ENCODE data around the gene FAM234B.
"Not testable (repeated sequence)": the region's sequence is repeated elsewhere in the genome, so short reads cannot be mapped to it uniquely, and the experiment has no call there.

Gene FAM234B

DNA sequence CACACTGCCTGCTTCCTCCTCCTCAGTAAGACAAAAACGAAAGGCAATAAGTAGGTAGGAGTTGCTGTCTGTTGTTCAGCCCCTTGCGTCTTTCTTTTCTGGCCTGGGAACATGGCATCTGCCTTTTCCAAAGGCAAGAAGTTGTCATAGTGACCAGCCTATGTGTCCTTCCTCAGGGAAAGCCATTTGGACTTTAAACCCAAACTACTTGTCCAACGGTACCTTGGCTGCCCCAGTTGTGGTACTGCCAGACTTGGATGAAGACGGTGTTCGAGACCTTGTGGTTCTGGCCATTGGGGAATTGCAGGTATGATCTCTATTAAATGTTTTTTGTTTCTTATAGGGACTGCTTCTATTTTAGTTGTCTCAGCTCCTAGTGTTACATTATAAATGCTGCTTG is 18.5 kb downstream of the FAM234B start:
- no peak for DNase-seq

DNA sequence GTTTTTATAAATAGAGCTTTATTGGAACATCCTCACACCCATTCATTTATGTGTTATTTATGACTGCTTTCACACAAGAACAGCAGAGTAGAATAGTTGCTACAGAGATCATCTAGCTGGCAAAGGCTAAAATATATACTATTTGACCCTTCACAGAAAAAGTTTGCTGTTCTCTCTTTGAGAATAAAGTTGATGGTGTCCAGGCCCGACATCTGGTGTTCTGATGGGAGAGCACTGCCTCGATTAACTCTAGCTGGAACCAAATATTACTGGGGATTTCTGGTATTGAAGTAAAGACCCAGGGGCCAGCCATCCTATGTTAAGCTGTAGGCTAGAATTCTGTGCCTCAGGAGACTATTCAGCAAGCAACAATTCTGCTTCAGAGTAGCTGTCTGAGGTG is 21.8 kb downstream of the FAM234B start:
- DNase-seq = no peak

DNA sequence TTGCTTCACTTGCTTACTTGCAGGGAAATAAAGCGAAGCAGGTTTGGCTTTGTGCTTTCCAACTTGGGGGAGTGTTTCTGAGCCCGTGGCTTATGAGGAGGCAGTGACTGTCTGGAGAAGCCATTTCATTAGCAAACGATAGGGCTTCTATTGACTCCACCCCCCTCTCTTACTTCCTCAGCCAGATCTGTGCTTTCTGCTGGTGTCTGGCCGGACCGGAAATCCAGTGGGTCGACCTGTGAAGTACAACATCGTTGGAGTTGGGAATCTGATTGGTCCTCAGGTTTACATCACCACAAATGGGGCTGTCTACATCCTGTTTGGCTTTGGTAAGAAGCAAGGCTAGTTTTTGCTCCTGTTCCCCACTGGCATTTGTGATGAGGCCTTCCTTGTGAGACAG is 22.3 kb downstream of the FAM234B start:
- DNase-seq = no peak

DNA sequence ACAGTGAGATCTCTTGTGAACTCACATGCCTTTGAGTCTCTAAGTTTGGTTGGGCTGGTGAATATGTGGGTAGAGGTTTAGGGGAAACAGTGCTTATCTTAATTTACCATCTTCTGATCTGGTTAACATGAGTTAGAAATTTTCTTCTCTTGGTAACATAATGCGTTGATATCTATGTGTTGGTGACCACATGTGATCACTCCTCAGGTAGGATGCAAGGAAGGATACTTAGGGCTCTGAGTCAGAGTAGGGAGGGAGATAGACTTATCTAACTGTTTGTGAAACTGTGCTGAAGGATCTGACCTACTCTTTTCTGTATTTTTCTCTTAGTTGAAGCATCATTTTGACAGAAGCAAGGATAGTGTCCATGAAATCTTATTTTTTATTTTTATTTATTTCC is 23.1 kb downstream of the FAM234B start:
- DNase-seq = no peak

DNA sequence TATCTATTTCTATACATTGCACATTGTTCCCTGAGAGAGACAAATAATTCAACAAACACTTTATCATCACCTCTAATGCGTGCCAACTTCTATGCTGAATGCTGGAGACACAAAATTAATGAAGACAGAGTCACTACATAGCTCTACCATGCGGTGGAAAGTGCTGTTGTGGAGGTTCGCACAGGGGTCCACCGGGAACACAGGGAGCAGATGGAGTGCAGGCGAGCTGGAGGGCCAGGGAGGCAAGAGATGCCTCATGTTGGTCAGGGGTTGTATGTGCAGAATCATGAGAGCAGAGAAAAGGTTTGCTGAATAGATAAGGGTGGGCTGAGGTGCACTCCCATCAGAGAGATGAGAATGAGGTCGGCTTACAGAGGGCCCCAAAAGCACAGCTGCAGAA is 25.2 kb downstream of the FAM234B start:
- DNase-seq = no peak

DNA sequence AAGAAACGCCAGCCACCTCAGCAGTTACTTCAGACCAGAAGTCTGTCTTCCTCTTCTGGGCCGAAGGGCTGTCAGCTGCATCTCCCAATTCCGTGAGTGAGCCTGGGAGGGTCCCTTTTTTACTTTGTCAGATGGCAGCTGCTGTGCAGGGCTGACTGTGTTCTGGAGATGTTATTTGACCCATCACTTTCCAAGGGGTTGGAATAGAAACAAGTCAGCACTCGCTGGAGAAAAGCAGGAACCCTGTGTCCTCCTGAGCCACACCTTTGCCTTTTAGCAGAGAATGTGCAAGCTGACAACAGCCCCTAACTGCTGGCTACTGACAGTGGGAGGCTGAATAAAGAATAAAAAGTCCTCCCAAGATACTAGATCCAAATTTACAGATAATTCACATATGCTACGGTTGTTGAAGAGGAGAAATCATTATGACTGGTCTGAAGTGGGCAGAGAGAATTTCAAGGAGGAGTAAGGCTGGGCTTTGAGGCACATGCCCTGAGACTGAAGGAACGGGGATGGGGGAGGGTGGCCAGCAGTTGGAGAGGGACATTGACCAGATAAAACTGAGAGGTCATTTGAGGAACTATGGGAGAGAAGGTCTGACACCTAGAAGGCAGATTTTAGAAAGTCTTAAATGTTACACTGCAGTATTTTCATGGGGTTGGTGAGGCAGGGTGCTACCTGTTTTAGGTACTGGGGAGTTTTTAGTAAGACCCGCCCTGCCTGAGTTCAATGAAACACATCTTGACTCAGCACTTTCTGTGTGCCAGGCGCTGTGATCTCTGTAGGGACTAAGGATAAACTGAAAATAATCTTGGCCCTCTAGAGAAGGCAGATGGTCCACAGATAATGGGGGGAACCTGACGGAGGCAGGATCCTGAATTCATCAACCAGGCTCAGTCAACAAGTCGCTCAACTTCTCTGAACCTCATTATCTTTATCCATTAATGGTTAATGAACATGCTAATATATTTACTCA is 27.4 kb downstream of the FAM234B start:
- no peak for DNase-seq

DNA sequence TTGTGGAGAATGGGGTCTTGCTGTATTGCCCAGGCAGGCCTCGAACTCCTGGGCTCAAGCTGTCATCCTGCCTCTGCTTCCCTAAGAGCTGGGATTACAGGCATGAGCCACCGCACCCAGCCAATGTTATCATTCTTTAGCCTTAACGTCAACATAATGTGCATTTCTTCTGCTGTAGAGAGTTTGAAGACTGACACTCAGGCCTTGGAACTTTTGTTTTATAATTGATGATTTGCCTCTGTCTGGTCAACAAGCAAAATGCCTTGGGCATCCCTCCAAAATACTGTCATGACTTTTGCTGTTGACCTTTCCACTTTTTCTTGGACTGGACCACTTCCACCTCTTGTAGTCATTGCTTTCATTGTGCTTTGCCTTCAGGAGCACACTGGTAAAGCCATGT is 29.0 kb downstream of the FAM234B start:
- DNase-seq = no peak

DNA sequence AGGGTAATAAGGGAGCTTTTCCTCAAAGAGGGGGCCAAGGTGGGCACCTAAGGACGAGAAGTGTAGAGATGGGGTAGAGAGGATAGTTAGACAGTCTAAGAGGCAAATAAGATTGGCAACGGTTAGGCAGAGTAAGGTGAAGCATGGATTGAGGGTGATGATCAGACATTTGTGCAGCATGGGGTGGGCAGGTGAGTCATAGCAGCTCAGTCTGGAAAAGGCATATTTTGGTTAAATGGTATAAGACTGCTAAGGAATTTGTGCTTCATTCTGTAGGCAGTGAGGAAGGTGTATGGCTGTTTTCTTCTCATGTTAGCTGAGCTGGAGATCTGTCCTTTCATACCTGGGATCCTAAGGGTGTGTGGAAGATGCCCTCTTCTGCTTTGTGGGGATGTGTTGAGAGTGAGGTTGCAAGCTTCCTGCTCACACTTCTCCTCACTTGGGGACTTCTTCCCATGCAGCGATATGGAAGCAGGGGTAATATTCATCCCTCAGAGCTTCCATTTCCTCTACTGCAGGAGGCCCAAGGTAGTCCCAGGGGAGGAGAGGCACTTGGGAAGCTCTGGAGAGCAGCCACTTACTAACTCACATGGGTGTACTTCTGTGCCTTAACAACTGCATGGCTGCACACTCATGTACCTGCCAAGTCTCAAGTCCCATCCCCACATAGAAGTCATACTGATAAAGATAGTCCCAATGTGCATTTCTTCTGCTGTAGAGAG is 30.4 kb downstream of the FAM234B start:
- DNase-seq = peak; percentile 46

DNA sequence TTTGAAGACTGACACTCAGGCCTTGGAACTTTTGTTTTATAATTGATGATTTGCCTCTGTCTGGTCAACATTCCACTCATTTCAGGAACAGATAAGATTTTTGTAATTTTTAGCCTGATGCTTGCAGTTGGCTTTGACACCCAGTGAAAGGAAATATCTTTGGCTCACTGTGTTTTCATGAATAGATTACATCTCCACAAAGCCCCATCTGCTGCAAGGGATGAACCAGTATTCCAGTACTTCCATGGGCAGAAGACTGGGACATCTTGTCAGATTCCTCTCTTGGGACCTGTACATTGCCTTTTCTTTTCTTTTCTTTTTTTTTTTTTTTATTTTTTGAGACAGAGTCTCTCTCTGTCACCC is 30.9 kb downstream of the FAM234B start:
- DNase-seq = peak; percentile 53

DNA sequence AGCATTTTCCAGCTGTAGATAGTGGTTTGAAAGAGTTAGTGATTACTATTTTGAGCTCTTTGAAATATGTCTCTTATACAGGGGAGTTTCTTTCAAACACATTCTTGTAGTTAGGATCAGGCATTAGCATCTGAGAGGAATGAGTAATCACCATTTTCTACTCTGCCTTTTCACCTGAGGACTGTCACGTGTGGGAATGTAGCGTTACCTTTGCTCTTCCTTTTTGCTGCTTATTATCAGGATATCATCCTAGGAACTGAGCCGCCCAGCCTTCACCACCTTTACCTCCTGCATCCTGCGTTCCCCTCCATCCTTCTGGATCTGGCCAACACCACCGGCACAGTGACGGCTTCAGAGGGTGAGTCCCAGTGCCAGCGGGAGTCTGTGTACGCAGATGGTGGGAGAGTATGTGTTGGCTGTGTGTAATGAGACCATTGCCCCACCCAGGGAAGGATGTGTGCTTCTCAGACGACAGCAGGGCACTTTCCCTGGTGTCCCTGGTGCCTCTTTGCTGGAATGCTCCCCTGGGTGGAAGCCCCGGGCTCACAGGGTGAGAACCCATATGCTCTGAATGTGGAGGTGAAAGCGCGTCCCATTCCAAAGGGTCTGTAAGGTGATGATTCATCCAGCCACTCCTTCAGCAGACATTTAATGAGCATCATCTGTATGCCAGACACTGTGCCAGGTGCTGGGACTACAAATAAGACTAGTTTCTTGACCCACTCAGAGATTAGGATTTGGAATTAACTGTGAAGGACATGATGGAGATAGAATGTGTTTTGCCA is 31.8 kb downstream of the FAM234B start:
- DNase-seq = no peak

DNA sequence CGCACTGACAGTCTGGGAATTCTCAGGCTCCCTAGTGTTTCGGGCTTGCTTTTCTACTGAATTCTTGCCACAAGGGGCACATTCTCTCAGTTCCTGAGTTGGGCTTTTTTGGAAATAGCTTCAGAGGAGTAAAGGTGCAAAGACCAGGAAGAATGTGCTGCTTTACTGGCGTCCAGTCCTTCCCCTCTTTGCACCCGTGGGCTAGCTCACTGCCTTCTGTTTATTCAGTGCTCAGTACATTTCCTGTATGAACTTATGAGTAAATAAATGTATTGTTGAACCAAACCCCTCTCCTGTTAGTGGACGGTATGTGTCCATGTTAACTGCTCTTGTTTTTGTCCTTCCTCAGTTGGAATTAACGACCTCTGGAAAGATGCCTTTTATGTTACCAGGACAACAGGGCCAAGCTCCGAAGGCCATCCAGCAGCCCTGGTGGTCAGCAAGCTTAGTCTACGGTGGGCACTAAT is 35.3 kb downstream of the FAM234B start:
- DNase-seq = no peak

DNA sequence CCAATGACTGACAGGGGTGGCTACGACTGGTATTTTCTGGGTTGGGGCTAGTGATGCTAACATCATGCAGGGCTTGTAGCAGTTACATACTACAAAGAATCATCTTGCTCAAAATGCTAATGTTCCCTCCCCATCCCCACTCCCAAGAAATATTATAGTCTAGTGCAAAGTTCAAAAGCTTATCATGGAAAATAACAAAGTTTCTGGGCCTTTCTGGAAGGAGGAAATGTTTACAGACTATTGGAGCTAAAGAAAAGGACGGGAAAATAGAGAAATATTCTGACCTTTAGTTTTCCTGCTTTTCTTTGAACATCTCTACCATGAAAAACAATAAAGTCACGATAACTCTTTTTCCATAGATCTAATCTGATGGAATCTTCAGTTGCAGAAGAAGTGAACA is 36.1 kb downstream of the FAM234B start:
- no peak for DNase-seq

DNA sequence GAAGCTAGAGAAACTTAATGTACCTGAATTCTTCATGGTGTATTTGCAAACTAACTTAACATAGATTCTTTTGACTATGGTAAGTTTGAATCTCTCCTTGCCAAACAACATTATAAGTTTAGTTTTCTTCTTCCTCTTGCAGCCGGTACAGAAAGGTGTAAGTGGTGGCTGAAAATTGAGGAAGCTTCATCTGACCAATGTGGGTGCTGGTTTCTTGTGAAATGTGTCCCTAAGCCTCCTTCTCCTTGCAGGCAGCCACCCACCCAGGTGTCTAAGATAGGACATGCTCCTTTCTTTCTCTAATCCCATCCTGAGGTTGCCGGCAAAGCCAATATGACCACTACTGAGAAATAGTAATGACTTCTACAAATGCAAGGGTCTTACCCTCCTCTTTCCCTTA is 38.7 kb downstream of the FAM234B start:
- no peak for DNase-seq

DNA sequence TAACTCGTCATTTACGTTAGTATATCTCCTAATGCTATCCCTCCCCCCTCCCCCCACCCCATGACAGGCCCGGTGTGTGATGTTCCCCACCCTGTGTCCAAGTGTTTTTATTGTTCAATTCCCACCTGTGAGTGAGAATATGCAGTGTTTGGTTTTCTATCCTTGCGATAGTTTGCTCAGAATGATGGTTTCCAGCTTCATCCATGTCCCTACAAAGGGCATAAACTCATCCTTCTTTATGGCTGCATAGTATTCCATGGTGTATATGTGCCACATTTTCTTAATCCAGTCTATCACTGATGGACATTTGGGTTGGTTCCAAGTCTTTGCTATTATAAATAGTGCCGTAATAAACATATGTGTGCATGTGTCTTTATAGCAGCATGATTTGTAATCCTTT is 39.5 kb downstream of the FAM234B start:
- DNase-seq = not testable (repeated sequence)

DNA sequence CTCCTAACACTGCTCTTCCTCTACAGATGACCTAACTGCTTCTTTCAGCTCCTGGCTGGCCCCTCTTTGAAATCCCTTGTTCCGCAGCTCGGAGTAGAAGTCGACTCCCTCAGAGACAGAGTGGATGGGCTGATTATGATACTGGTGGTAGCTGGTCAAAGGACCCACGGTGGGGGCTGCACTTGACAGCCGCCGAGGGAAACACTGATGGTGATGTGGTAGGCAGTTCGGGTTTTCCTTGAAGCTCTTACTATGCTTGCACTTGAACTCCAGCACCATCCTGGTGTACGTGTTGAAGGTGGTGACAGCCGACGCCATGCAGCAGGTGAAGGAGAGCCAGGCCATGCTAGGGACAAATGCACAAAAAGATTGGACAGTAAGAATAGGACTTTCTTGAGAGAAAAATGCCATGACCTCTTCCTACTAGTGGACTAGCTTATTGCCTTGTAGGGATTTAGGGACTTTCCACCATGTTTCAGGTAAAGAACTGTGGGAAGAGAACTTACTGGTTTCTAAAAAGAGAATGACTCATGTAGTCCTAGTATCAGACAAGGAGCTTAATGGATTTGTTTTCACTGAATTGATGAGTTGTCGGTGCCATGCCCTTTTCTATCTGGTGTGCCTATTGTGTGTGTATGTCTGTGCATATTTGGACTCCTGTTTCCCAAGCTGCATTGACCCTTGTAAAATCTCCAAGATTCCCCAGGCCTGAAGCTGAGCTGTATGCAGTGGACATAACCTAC is 40.9 kb downstream of the FAM234B start:
- DNase-seq = no peak

DNA sequence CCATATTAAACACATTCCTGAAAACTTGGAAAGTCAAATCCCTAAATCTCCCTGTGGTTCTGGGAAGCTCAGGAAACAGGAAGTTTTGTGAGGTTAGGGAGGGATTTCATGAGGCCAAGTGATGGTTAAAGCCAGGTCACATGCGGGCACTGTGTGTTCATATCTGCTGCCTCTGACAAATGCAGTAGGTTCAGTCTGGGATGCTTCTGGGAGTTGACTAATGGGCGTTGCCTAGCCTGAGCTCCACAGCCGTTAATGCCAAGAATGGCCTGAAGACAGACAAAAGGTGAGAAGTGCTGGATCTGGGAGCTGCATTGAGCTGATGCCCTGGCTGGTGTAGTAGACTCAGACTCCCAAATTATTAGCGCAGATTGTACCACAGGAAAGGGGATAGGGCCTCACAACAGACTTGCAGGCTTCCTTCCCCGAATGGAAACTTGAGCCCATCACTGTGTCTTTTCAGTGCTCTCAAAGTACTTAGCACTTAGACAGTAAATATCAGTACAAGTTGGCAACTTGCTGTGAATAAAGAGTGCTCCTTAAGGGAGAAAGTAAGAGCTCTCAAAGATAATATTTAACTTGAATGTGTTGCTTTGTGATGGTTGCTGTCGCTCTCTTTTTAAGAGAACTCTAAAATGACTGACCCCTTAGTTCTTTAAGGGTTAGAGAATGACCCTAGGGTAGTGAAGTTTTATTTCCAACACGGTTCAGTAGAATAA is 41.9 kb downstream of the FAM234B start:
- DNase-seq = no peak

DNA sequence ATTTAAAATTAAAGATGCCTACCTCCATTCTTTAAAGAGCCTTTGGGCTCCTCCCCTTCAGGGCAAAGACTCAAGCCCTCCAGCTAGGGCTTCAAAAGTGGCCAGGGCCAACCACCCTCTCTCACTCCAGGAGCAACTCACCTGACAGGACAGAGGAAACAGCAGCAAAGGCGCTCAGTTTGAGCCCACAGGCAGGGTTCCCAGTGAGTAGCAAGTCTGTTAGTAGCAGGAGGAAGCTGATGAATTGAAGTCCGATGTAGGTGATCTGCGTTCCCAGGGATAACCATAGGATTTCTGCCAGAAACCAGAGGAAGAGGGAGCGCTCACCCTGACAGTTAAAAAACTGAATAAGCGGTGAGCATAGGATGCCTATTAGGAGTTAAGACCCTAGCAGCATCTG is 43.6 kb downstream of the FAM234B start:
- no peak for DNase-seq

DNA sequence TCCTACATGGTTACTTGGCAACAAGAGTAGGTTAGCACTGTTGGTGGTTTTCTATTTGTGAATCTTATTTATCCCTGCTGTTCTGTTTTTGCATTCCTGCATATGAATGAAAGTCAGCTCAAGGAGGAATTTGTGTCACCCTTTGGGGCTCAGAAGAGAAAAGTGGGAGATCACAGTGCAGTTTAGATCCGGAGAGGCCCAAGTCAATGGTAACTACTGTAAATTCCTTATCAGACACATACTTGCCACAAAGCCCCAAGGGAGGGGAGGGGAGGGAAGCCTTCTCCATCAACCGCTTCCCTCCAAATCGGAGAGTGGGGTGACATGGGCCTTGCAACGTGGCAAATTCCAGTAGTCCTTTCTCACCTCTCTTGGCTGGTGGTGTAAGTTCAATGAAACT is 44.3 kb downstream of the FAM234B start:
- no peak for DNase-seq

DNA sequence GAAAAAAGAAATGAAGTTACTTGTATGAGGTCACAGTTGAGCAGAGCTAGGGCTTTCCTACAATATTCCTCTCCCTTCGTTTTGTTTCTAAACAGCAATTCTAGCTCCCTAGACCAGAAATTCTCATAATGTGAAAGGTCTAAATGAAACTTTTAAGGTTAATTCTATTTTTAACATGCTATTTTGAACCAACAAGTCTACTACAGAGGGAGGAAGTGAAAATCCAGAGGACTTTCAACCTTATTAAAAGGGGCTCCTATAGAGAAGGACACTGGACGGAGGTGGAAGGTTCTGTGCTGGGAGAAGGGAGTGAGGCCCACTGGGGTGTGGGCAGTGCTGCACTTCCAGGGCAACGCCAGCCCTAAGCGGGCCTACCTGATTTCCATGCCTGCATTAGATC is 45.9 kb downstream of the FAM234B start:
- no peak for DNase-seq

DNA sequence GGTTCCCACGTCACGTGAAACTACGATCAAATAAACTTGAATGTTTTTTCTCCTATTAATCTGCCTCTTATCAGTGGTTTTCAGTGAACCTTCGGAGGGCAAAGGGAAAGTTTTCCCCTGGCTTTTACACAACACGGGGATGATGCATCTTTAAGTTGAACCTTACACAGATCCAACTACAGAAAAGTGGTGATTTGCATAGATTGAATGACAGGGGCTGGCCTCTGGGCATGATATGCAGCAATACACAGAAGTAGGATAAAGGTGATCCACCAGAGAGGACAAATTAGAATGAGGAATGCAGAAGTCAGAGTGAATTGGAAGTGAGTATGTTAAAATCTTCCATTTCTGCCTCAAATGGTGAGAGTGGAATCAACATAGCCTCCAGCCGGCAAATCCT is 47.7 kb downstream of the FAM234B start:
- no peak for DNase-seq

DNA sequence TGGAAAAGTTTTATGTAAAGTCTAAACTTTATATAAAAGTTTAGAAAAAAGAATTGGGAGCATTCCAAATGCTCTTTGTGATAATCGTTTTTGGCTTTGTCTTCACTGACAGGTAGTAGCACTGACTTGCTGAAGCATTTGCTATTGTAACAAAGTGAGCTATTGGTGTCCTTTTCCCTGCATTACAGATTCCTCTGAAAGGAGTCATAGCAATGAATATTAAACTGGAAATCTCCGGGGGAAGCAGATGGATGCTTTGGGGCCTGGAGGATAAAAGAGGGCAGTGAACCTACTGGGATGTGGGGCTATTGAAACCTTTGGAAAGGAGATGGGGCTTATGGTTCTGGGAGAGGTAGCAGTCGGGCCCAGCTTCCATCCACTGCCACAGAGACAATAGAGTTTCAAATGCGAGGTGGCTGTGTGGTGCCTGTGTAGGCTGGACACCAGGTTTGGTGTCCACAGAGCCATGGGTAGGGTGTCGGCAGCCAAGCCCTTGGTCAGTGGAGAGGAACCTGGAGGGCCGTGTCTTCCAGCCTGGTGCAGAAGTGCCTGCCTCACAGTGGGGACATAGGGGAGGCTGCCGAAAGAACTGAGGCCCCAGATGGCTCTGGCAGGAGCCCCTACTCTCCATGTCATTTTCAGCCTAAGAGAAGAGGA is 49.1 kb downstream of the FAM234B start:
- DNase-seq = peak; percentile 72
